H1 (cell line): ENCODE results near the gene KNOP1.

ENCODE experiments used
- CEBPB ChIP-seq: IDR thresholded peaks from 2 replicates; pipeline ENCODE4 v1.6.1; 2012; ENCODE audit warnings: low read depth, low read length
- EP300 ChIP-seq, 2 experiments: IDR thresholded peaks; 1 replicate in 1 of 2; 2 replicates in 1 of 2; pipeline ENCODE4 v1.6.1; 2011 to 2012; ENCODE audit warnings: low read depth in 2 of 2, low read length in 2 of 2, mild to moderate bottlenecking in 2 of 2, borderline replicate concordance in 1 of 2, inconsistent platforms in 1 of 2, moderate library complexity in 1 of 2
- JUN ChIP-seq: IDR thresholded peaks from 2 replicates; pipeline ENCODE4 v1.6.1; 2011; ENCODE audit warnings: low read depth, mild to moderate bottlenecking, improper control_type of control experiment, low read length
- KDM5A ChIP-seq: fragments of 200-600 bp; IDR thresholded peaks from 2 replicates; pipeline ENCODE4 v1.7.1; 2012; ENCODE audit warnings: mild to moderate bottlenecking, low read length, inconsistent platforms, mixed read lengths
- RAD21 ChIP-seq, 2 experiments: IDR thresholded peaks in 1 of 2; conservative IDR thresholded peaks in 1 of 2; 2 replicates each; pipeline ENCODE4 v1.6.1; 2011; ENCODE audit warnings: low read depth in 2 of 2, low read length in 2 of 2, improper control_type of control experiment in 1 of 2, inconsistent platforms in 1 of 2, mild to moderate bottlenecking in 1 of 2, moderate library complexity in 1 of 2
- SIRT6 ChIP-seq: IDR thresholded peaks from one replicate; pipeline ENCODE4 v1.7.1; 2012; ENCODE audit warnings: low read length, inconsistent platforms
- TAF1 ChIP-seq: IDR thresholded peaks from 2 replicates; pipeline ENCODE4 v1.6.1; 2011; ENCODE audit warnings: mild to moderate bottlenecking, low read depth, low read length
- YY1 ChIP-seq: IDR thresholded peaks from 2 replicates; pipeline ENCODE4 v1.6.1; 2011; ENCODE audit warnings: low read depth, mild to moderate bottlenecking, low read length
- TF ChIP-seq, protein P1 (sequence below), 3 experiments: IDR thresholded peaks; 1 replicate in 2 of 3; 2 replicates in 1 of 3; pipeline versions ENCODE4 v1.5.1 to v1.6.1; 2011; ENCODE audit warnings: low read length in 3 of 3, mild to moderate bottlenecking in 3 of 3, inconsistent platforms in 2 of 3, low read depth in 1 of 3, moderate library complexity in 1 of 3; ENCODE audit not compliant: insufficient read depth in 1 of 3; ENCODE audit errors: control extremely low read depth in 1 of 3
- TF ChIP-seq, protein P2 (sequence below): IDR thresholded peaks from 2 replicates; pipeline ENCODE4 v1.6.1; 2012; ENCODE audit warnings: inconsistent platforms
- TF ChIP-seq, protein P3 (sequence below): IDR thresholded peaks from 2 replicates; pipeline ENCODE4 v1.6.1; 2011; ENCODE audit warnings: low read depth, mild to moderate bottlenecking, low read length; ENCODE audit not compliant: insufficient read depth

DNA sequence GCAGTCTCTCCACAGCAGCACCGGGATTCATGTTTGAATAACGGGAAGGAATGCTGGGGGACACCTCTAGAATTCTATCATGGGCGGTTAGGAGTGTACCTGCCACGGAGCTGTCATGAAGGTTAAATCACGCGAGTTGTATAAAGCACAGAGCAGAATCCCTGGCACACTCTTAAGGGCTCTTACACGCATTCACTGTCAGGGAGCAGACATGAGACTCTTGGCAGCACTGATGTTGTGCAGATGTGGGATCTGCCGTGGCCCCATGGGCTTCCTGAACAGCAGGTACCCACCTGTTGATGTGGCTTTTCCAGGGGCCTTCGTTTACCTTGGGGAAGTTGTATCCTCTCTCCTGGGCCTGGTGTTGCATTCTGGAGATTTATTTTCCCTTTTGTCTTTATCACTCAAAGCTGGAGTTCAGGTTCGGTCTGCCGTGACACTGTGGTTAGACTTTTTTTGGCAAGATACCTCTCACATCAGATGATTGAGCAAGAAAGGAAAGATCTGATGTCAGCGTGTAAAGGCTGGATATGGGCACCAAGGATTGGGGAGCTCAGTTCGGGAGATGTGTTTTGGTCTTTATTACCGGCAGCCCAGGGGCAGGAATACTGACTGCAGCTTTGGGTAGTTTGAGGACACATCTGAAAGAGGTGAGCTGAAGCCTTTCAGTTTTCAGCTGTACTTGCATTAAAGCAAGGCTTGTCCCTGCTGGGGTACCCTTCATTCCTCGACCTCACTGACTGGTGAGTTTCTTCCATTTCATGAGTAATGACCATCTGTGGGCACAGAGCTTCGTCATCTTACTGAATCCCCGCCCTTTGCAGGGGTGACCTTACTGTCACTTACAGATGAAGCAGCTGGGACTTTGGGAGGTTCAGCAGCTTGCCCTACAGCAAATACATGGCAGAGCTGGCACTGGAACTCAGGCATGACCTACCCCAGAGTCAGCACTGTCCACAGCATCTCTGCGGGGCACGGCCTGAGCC, 19.3 kb downstream of the KNOP1 start:
- TF ChIP-seq YY1 (no peak), RAD21 (IDR thresholded peaks at IDR 0.05 in 1 of 2, conservative IDR thresholded peaks at IDR 0.05 in 1 of 2; ENCODE audit: low read depth in 2 of 2, low read length in 2 of 2) (no peak), KDM5A (no peak), JUN (no peak), CEBPB (no peak), SIRT6 (no peak), TAF1 (no peak), EP300 (IDR thresholded peaks at IDR 0.05; ENCODE audit: borderline replicate concordance in 1 of 2, low read depth in 2 of 2, low read length in 2 of 2) (no peak)
- TF ChIP-seq, protein P1, sequence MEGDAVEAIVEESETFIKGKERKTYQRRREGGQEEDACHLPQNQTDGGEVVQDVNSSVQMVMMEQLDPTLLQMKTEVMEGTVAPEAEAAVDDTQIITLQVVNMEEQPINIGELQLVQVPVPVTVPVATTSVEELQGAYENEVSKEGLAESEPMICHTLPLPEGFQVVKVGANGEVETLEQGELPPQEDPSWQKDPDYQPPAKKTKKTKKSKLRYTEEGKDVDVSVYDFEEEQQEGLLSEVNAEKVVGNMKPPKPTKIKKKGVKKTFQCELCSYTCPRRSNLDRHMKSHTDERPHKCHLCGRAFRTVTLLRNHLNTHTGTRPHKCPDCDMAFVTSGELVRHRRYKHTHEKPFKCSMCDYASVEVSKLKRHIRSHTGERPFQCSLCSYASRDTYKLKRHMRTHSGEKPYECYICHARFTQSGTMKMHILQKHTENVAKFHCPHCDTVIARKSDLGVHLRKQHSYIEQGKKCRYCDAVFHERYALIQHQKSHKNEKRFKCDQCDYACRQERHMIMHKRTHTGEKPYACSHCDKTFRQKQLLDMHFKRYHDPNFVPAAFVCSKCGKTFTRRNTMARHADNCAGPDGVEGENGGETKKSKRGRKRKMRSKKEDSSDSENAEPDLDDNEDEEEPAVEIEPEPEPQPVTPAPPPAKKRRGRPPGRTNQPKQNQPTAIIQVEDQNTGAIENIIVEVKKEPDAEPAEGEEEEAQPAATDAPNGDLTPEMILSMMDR (IDR thresholded peaks at IDR 0.05; ENCODE audit: control extremely low read depth in 1 of 3, insufficient read depth in 1 of 3, low read depth in 1 of 3, low read length in 3 of 3): no peak
- TF ChIP-seq, protein P2, sequence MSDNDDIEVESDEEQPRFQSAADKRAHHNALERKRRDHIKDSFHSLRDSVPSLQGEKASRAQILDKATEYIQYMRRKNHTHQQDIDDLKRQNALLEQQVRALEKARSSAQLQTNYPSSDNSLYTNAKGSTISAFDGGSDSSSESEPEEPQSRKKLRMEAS: no peak
- TF ChIP-seq, protein P3, sequence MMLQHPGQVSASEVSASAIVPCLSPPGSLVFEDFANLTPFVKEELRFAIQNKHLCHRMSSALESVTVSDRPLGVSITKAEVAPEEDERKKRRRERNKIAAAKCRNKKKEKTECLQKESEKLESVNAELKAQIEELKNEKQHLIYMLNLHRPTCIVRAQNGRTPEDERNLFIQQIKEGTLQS: no peak
